Activated CD4-positive, alpha-beta T cell treated with anti-CD3 and anti-CD28 coated beads, Interleukin-10, Interleukin-2, amounts not matched to agents 100 ng/mL and 50 ng/mL, durations not matched to agents 16 hours and 8 hours (primary cell): Measurements from ENCODE around the gene GPHA2.
A peak's percentile ranks its signal among the peaks of the same experiment; 100 is the strongest.

ENCODE experiments used
- DNase-seq: peaks from one replicate; pipeline ENCODE4 v3.0.0-alpha.2; 2020

Gene GPHA2

DNA sequence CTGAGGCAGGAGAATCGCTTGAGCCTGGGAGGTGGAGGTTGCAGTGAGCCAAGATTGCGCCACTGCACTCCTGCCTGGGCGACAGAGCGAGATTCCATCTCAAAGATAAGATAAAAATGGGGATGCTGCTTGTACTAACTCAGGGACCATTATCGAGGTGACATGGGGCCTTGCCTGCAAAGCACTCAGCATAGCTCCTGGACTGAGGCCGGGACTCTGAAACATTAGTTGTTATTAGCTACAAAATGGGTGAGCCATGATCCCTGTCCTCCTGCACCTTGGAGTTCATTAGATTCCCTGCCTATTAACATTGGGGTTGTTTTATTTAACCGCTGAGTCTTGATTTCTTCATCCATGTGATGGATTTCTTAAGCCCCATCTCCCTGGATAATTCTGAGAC is 6.1 kb downstream of the GPHA2 start:
- DNase-seq = no peak

- DNase-seq = no peak
Observed at GRCh38 chr11:64928957-64929356, 6.7 kb downstream of the GPHA2 start.

- DNase-seq = no peak
Observed at GRCh38 chr11:64926689-64927088, 9.0 kb downstream of the GPHA2 start.

GRCh38 chr11:64925536-64926436 is 9.9 kb downstream of the GPHA2 start:
- DNase-seq = no peak

GRCh38 chr11:64924910-64925284 is 10.8 kb downstream of the GPHA2 start:
- DNase-seq = no peak

GRCh38 chr11:64923944-64924909 is 11.5 kb downstream of the GPHA2 start, which contains the start of gene PPP2R5B:
Gene PPP2R5B, plus strand, starts transcription at chr11:64924689. Its CDS starts 1,046 bp downstream, at chr11:64925735.
- peak; percentile 91 for DNase-seq

- no peak for DNase-seq
Observed at GRCh38 chr11:64923151-64923661, 12.5 kb downstream of the GPHA2 start.

DNA sequence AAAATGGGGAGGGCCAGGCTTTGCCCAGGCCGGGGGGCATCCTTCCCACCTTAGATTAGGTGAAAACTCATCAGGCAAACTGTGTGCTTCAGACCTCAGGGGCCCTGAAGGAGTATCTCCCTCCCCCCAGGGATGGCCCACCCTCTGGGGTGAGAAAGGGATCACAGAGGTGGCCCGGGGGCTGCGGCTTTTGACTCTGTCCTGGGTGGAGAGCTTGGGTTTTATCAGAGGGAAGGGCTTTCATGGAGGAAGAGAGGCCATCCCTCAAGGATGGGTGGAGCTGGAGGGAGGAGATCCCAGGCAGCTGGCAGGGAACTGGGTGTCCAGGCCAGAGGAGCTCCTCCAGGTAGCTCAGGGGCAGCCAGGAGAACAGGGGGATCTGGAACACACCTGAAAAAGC is 14.3 kb downstream of the GPHA2 start:
- no peak for DNase-seq

- DNase-seq = no peak
Observed at GRCh38 chr11:64920124-64920523, 15.6 kb downstream of the GPHA2 start.

DNA sequence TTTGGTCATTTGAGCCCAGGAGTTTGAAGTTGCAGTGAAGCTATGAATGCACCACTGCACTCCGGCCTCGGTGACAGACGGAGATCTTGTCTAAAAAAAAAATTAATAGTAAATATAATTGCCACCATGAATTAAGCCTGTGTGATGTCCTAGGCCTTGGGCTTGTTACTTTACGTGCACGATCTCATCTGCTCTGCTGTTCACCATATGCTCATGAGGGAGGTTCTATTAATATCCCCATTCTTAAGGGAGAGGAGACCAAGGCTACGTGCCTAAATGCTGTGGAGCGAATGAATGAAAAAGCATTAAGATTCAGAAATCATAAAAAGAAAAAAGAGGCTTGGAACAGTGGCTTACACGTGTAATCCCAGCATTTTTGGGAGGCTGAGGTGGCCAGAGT is 16.1 kb downstream of the GPHA2 start:
- DNase-seq = no peak

- peak; percentile 13 for DNase-seq
Observed at GRCh38 chr11:64918017-64918416, 17.7 kb downstream of the GPHA2 start.

- no peak for DNase-seq
Observed at GRCh38 chr11:64917663-64917995, 18.1 kb downstream of the GPHA2 start.

- DNase-seq = peak; percentile 99
Observed at GRCh38 chr11:64916775-64917662, 18.7 kb downstream of the GPHA2 start, which contains the start of gene ATG2A. Gene ATG2A, minus strand, starts transcription at chr11:64917209. Its CDS starts 74 bp downstream, at chr11:64917135.

GRCh38 chr11:64916040-64916774 is 19.5 kb downstream of the GPHA2 start:
- peak; percentile 60 for DNase-seq

DNA sequence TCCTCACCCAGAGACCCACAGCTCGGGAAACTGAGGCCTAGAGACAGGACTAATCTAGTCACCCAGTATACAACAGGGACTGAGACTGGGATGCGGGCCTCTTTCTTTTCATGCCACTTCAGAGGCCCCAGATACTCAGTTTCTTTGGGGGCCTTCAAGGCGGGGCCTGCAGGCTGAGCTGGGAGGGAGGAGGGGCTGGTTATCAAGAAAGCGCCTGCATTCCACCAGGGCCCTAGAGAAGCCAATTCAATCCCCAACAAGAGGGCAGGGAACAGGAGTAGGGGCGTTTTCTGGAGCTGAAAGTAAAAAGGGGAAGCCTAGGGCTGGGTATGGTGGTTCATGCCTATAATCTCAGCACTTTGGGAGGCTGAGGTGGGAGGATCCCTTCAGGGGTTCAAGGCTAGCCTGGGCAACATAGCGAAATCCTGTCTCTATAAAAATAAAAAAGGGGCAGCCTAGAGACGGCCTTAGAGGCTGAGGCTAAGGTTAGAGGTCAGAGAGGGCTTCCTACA is 20.3 kb downstream of the GPHA2 start:
- DNase-seq = no peak

DNA sequence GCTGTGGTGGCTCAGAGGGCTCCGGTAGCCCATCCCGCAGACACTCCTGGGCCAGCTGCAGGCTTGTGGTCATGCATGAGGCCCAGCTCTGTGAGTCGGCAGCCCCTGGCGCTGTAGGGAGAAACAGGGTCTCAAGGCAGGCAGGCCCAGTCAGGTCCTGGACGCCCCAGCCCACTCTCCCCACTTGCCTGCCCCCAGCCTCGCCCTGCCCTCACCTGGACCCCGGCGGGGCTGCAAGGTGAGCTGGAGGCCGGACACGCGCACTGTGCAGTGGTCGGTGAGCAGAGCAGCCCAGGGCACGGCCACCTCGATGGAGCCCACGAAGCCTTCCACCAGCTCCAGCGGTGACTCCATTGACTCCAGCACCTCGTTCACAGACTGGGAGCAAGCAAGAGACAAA is 21.6 kb downstream of the GPHA2 start:
- DNase-seq = no peak

DNA sequence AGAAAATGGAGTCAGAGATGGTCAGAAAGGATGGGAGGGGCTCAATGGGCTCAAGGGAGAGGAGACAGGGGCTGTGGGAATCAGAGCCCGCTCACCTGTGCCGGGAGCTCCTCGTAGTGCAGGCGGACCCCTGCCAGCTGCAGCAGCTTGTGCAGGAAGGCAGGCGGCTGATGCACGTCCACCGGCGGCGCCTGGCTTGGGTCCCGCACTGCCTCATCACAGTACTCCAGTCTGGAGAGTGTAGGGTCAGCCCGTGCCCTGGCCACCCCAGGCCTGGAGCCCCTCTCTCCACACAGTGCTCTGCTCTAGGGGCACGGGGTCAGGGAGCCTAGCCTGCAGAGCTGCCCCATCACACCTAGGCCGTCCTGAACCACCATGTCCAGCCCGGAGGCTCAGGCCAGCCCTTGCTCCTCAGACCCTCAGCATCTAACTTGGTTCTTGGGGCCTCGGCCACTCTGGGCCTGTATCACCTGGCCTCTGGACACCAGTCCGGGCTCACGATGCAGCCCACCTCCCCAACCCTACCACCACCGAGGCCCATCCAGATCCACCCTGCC is 22.4 kb downstream of the GPHA2 start:
- DNase-seq = no peak

- no peak for DNase-seq
Observed at GRCh38 chr11:64911689-64912088, 24.0 kb downstream of the GPHA2 start.

DNA sequence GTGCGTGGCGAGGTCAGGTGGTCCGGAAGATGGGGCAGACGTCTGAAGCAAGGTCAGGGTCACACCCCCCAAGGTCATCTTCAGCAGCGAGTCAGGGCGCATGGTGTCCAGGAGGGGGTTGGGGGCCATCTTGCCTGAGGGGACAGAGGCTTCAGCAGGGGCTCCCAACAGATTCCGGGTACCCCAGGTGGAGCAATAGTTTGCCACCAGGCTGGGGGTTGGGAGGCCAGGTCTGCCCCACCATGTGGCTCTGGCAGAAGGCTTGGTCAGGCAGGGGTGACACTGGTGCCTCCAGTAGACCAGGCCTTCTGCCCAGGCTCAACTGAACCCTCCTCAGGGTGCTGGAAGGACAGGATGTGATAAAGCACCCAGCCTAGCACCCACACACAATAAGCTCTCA is 24.6 kb downstream of the GPHA2 start:
- no peak for DNase-seq

GRCh38 chr11:64910451-64911093 is 25.1 kb downstream of the GPHA2 start:
- no peak for DNase-seq
